22Rv1 (cell line): ENCODE data around the gene UROD.

ENCODE experiments used
- CTCF ChIP-seq: fragments of 450-650 bp; IDR thresholded peaks from 2 replicates; pipeline ENCODE4 v1.5.1; 2017; ENCODE audit warnings: mild to moderate bottlenecking
- ZFX ChIP-seq: fragments of 450-650 bp; IDR thresholded peaks from 2 replicates; pipeline ENCODE4 v1.6.1; 2017; ENCODE audit warnings: antibody characterized with exemption, borderline replicate concordance

GRCh38 chr1:45037456-45037855 lies 25.4 kb downstream of the UROD start:
- TF ChIP-seq CTCF (no peak), ZFX (no peak)
